Measurements from ENCODE around the gene SLK. TPM values are rescaled to one million over a fixed set of nuclear protein-coding genes. Genes with fewer than 3 reads are reported as not detected.
A peak's percentile ranks its signal among the peaks of the same experiment; 100 is the strongest.

Gene SLK
- polyA plus RNA-seq, 1 donor = 26.2 TPM

DNA sequence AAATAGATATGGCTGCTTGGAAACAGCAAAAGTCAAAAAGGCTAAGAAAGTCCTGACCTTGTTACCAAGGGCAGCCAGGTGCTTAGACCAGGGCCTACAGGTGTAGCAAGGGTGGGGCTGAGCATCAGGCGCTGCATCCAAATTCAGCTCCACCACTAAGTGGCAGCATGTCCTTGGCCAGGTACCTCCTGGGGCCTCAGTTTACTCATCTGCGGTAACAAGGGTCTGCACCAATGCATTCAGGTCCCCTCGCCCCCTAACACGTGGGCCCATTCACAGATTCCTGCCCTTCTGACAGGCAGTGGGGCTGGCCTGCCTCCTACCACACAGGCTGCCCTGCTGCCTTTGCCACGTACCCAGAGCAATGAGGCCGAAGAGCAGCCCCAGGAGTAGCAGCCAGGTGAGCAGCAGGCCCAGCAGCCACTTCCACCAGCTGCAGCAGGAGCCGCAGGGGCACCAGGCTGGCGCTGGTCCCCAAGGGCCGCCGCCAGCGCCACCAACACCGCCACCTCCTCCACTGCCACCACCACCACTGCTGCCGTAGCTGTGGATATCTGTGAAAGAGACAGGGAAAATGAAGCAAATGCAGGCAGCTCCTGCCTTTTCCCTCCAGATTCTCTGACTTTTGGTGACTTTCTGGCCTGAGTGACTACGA is 89.8 kb downstream of the SLK start:
- no peak for DNase-seq

DNA sequence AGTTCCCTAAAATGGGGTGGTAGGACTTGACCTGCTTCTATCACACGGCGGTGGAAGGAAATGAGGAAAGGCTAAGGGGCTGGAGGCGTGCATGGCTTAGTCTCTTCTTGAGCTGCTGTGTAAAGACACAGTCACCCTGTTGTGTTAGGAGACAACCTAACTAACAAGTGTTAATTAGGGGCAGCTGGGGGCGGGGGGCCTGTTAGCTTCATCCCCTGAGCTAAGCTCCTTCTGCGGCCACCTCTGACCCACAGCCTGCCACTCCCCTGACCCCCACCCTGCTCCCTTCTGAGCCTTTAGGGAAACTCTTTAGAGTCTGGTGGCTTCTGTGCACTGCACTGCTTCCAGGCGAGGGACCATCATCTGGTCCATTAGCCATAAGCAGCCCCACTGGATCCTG is 90.8 kb downstream of the SLK start:
- no peak for DNase-seq

DNA sequence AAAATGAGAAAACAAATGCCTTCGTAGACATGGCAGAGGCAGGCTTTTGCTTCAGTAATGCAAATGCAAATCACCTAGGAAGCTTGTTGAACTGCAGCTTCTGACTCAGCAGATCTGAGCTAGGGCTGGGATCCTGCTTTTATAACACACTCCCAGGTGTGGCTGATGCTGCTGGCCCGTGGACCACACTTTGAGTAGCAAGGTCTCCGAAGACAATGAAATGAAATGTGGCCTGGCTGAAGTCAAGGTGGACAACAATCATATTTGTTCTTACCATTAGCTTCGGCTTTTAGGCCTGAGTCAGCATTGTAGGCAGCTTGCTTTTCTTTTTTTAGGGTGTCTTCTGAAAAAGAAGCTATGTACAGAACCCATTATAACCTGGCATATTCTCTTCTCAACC is 92.4 kb downstream of the SLK start:
- no peak for DNase-seq

DNA sequence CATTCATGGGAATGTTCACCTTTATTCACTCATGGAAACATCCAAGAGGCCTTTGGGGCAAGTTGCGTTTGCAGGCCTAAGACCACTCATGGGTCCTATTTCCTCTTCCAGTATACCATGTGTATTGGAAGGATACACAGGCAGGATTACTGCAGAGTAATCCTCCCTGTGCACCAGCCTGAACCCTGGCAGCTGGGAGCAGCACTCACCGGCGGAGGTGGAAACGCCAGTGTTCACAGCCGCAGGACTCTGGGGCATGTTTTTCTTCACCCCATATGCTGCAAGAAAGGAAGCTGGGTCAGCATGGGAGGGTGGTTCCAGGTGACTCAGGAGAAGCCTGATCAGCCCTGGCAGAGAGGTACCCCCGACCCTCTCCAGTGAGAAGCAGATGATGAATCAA is 94.3 kb downstream of the SLK start:
- DNase-seq = no peak

DNA sequence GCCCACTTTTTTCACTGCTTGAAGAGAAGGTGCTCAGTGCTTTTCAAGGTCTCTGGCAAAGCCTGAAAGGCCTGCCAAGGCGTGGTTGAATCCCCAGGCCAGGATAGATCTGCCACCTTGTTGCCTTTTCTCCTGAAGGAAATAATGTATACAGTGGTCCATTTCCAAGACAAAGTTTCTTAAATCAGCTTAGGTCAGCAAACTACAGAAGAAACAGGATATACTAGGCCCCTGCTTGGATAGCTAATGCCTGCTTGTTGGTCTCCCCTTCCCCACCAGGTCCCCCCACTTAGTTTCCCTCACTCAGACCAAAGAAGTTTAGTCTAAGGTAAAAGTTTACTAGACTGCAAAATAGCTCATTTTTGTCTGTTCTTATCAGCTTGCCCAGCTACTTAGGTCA is 98.8 kb downstream of the SLK start:
- no peak for DNase-seq

DNA sequence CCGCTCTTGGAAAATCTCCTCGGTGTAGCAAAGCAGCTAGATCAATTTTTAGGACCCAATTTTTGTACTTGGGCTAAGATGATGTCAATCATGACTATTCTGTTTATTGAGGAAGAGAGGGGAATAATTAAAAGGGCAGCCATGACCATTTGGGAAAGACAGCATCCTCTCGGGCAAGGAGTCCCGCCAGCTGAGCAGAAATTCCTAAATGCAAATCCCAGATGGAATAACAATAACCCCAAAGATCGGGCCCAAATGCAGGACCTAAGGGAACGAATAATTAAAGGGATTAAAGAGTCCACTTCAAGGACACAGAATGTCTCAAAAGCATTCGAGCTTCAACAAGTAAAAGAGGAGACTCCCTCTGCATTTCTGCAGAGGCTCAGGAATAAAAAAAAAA is 100.0 kb downstream of the SLK start:
- no peak for DNase-seq

DNA sequence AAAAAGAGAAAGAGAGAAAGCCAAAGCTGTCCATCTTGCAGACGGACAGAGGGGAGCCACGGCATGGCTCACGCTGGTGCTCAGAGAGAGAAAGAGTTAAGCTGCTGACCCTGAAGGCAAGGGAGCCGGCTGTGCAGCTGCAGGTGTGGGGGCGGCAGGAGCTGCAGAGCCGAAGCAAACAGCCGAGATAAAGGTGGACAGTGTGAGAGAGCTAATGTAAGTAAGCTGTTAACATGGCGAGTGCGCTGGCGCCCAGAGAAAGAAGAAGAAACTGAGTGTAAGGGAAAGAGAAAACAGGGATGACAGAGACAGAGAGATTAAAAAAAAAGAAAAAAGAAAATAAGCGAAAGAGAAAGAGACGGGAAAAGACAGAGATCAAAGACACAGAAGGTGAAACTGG is 100.6 kb downstream of the SLK start:
- no peak for DNase-seq

DNA sequence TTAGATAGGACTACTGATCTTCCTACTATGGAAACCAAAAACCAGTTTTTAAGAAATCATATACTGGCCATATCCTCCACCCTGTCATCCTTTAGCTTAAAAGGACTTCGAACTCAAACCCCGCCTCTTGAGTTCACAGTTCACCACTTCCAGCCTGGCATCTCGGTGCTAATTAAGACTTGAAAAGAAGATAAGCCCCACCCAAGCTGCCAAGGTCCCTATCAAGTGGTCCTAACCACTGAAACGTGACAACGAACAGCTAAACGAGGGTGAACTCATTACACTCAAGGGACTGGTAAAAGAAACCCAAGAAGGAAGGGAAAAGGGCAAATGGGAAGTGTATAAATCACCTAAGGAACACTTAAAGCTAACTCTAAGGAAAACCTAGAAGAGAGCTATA is 102.7 kb downstream of the SLK start:
- no peak for DNase-seq

DNA sequence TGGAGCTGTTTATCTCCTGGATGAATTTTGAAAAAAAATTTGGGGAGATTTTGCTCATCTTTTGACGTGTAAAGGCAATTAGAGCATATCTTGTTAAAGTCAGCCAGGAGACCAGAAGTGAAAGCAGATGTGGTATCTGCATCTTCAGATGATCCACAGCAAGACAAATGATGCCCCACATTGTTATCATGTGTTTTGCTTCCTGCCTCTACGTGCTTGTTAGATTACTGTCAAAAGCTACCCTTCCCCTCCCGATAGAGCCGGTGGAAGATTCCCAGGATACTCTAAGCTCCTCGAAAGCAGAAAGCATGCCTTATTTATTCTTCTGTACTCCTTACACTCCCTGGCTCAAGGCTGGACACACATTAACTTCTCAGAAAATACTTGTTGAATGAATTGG is 105.8 kb downstream of the SLK start:
- no peak for DNase-seq

DNA sequence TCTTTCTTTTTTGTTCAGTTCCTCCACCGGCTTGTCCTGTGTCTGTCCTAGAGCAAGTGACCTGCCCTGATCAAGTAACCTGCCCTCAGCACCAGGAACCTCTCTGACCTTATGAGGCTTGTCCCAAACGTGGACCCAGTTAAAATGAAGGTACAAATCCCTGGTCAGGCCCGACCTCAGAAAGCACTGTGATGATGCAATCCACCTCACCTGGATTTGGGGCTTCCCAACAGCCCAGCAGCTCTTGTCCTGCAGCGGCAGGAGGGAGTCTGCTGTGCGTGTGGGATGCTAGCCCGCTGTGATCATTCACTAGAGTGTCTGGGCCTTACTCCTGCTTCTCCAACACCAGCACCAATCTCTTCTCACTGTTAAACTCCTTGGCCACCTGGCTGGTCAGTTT is 107.6 kb downstream of the SLK start:
- no peak for DNase-seq

DNA sequence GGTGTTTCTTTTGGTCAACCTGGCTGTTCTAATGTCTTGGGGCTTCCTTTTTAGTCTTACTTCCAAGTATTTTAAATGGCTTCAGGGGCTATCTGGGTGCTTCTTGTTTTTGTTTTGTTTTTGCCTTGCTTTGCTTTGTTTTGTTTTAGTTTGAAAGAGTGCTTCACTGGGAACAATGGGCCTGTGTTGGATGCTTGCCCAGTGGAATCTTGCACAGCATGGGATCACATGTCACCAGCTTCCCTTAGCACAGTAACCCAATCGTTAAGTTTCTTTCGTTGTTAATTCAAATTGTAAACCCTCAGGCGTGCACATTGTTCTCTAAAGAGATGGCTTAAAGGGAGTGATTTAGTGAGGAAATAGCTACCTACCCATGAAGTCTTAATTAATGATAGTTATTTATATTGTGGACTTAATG is 109.8 kb downstream of the SLK start:
- DNase-seq = peak; percentile 19

DNA sequence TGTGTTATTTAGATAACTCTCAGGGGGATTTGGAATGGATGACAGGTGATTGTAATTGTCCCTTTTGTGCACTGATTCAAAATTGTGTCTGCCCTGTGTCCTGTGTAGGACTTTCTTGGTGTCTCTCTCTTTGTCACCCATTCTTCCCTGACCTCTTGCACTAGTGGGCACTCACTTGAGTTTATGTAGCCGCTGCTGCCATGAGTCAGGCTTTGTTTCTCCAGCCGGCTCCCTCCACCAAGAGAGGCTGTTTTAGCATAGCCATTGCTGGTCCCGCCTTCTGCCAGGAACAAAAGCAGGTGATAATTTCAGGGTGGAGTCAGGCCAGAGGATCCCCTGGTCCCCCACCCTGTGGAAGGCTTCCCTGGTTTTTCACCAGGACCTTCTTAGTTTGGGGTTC is 110.3 kb downstream of the SLK start:
- no peak for DNase-seq

DNA sequence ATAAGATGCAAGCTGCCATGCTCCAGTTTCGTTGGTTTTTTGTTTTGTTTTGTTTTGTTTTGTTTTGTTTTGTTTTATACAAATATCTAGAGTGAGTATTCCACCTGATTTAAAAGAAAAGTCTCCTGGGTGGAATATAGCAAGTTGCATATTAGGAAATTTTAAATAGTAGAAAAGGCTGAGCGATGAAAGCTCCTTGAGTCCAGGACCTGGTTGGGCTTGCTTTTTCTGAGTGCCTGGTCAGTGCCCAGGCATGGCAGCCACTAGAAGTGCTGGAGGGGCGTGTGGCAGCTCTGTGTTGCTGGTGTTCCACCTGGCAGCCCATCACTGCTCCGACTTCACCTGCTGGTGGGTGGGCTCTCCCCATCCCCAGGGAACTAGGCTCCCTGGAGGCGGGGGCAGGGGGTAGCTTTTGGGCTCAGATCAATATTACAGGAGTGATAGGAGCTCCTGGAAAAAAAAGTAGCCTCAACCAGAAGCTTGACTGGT is 110.8 kb downstream of the SLK start:
- DNase-seq = no peak

Other genes starting within 250 kb of the SLK start
- gene SH3PXD2A, start 111.6 kb upstream of the SLK start, polyA plus RNA-seq (ENCODE audit: insufficient read length) = 81.1 TPM
- gene STN1, start 49.0 kb upstream of the SLK start, polyA plus RNA-seq (ENCODE audit: insufficient read length) = 20.4 TPM
- 1.3 TPM for gene COL17A1, start 118.7 kb downstream of the SLK start, polyA plus RNA-seq (ENCODE audit: insufficient read length)
- 5.6 TPM for gene SFR1, start 155.0 kb downstream of the SLK start, polyA plus RNA-seq (ENCODE audit: insufficient read length)

Data from hindlimb muscle (tissue), 1 donor.